HG03565 (cell line): Measurements from ENCODE around the gene SP6.

ENCODE experiments used
- ATAC-seq: cut with Tn5 transposase; IDR thresholded peaks from one replicate; pipeline ENCODE4 v1.9.1; 2021; ENCODE audit warnings: mild to moderate bottlenecking, moderate library complexity; ENCODE audit not compliant: unreplicated experiment

The SP6 gene

GRCh38 chr17:47850692-47851573 is at the start of gene SP6:
SP6 (minus strand) TSS chr17:47851163; CDS start chr17:47848429, 2,734 bp downstream.
- ATAC-seq = no peak

- no peak for ATAC-seq
Observed at GRCh38 chr17:47899643-47900042, 48.7 kb upstream of the SP6 start.

- no peak for ATAC-seq
Observed at GRCh38 chr17:47898241-47898640, 47.3 kb upstream of the SP6 start.

- ATAC-seq = no peak
Observed at GRCh38 chr17:47897561-47897960, 46.6 kb upstream of the SP6 start.

- no peak for ATAC-seq
Observed at GRCh38 chr17:47896672-47897490, 45.9 kb upstream of the SP6 start.

- ATAC-seq = peak; percentile 90
Observed at GRCh38 chr17:47895856-47896671, 45.1 kb upstream of the SP6 start, which contains the start of gene SP2. SP2 (plus strand) TSS chr17:47896236; CDS start chr17:47896287, 51 bp downstream.

GRCh38 chr17:47895347-47895855 is 44.4 kb upstream of the SP6 start:
- ATAC-seq = no peak

- ATAC-seq = no peak
Observed at GRCh38 chr17:47894498-47895346, 43.8 kb upstream of the SP6 start.

- ATAC-seq = no peak
Observed at GRCh38 chr17:47891545-47892088, 40.7 kb upstream of the SP6 start.

GRCh38 chr17:47889734-47890529 is 39.0 kb upstream of the SP6 start:
- no peak for ATAC-seq

- no peak for ATAC-seq
Observed at GRCh38 chr17:47888293-47888692, 37.3 kb upstream of the SP6 start.

- no peak for ATAC-seq
Observed at GRCh38 chr17:47884905-47885730, 34.2 kb upstream of the SP6 start.

GRCh38 chr17:47884427-47884740 is 33.4 kb upstream of the SP6 start:
- no peak for ATAC-seq

GRCh38 chr17:47883589-47884426 is 32.8 kb upstream of the SP6 start:
- no peak for ATAC-seq

GRCh38 chr17:47882695-47883588 is 32.0 kb upstream of the SP6 start:
- no peak for ATAC-seq

GRCh38 chr17:47882247-47882646 is 31.3 kb upstream of the SP6 start:
- no peak for ATAC-seq
